CD14-positive monocyte (primary cell): ENCODE data around the gene CREBBP. TPM values are rescaled to one million over a fixed set of nuclear protein-coding genes. Genes with fewer than 3 reads are reported as not detected.

Experiments used
- DNase-seq, 3 donors: peaks; one replicate each; pipeline ENCODE4 v3.0.0-alpha.2; 2011 to 2022
- H2AFZ ChIP-seq: 2 replicates; pipeline ENCODE4 v1.6.0; 2012; ENCODE audit warnings: mild to moderate bottlenecking, low read depth, low read length, inconsistent platforms; ENCODE audit not compliant: insufficient read depth, poor library complexity, severe bottlenecking
- H3K27ac ChIP-seq, 2 donors: 1 replicate in 1 of 2; 2 replicates in 1 of 2; pipeline ENCODE4 v1.5.1; 2012 to 2013; ENCODE audit warnings: low read length in 2 of 2, control low read depth in 1 of 2, inconsistent platforms in 1 of 2, low read depth in 1 of 2, mild to moderate bottlenecking in 1 of 2
- H3K27me3 ChIP-seq, 2 donors: one replicate each; pipeline versions ENCODE4 v1.6.0 to v1.6.1; 2011 to 2013; ENCODE audit warnings: low read length in 2 of 2; ENCODE audit not compliant: control insufficient read depth in 2 of 2, insufficient read depth in 2 of 2
- H3K36me3 ChIP-seq, 2 donors: replicated peaks in 1 of 2; 1 replicate in 1 of 2; 2 replicates in 1 of 2; pipeline versions ENCODE4 v1.5.1 to v1.6.1; 2012 to 2013; ENCODE audit warnings: low read length in 2 of 2, control low read depth in 1 of 2, inconsistent platforms in 1 of 2, mild to moderate bottlenecking in 1 of 2; ENCODE audit not compliant: insufficient read depth in 2 of 2, control insufficient read depth in 1 of 2
- H3K4me1 ChIP-seq, 2 donors: 1 replicate in 1 of 2; 2 replicates in 1 of 2; pipeline versions ENCODE4 v1.5.1 to v1.6.1; 2012 to 2013; ENCODE audit warnings: low read length in 2 of 2, control low read depth in 1 of 2, inconsistent platforms in 1 of 2, mild to moderate bottlenecking in 1 of 2, moderate library complexity in 1 of 2; ENCODE audit not compliant: insufficient read depth in 2 of 2, control insufficient read depth in 1 of 2
- H3K4me2 ChIP-seq: replicated peaks from 2 replicates; pipeline ENCODE3; 2012; ENCODE audit warnings: low read length, moderate library complexity, mild to moderate bottlenecking; ENCODE audit not compliant: poor library complexity, severe bottlenecking; ENCODE audit errors: extremely low read depth
- H3K4me3 ChIP-seq, 3 experiments: fragments of 200-600 bp in 1 of 3; sonication (generic) in 1 of 3; replicated peaks in 1 of 3; 1 replicate in 2 of 3; 2 replicates in 1 of 3; pipeline ENCODE4 v1.5.1; 2011 to 2013; ENCODE audit warnings: low read length in 3 of 3, mild to moderate bottlenecking in 3 of 3, control low read depth in 2 of 3, low read depth in 2 of 3, inconsistent platforms in 1 of 3, moderate library complexity in 1 of 3
- H3K79me2 ChIP-seq: 2 replicates; pipeline ENCODE4 v1.6.0; 2012; ENCODE audit warnings: mild to moderate bottlenecking, control low read depth, inconsistent platforms, low read length, moderate library complexity; ENCODE audit not compliant: insufficient read depth
- H3K9ac ChIP-seq: 2 replicates; pipeline ENCODE4 v1.6.0; 2017; ENCODE audit warnings: low read length, mild to moderate bottlenecking; ENCODE audit not compliant: insufficient read depth, poor library complexity, severe bottlenecking
- H3K9me3 ChIP-seq, 2 donors: replicated peaks in 1 of 2; 1 replicate in 1 of 2; 2 replicates in 1 of 2; pipeline versions ENCODE4 v1.5.1 to v1.6.1; 2012 to 2013; ENCODE audit warnings: low read length in 2 of 2, control low read depth in 1 of 2; ENCODE audit not compliant: control insufficient read depth in 1 of 2, insufficient read depth in 1 of 2
- H4K20me1 ChIP-seq: 2 replicates; pipeline ENCODE4 v1.6.0; 2012; ENCODE audit warnings: mild to moderate bottlenecking, low read length, control low read depth, moderate library complexity; ENCODE audit not compliant: insufficient read depth
- H3K27ac Mint-ChIP-seq, 7 donors: one replicate each; pipeline ENCODE4 v1.8.0; 2020; ENCODE audit warnings: mild to moderate bottlenecking in 7 of 7, mixed read lengths in 7 of 7, moderate library complexity in 6 of 7, inconsistent platforms in 2 of 7
- H3K27me3 Mint-ChIP-seq, 3 donors: one replicate each; pipeline ENCODE4 v1.8.0; 2021 to 2022; ENCODE audit warnings: low read depth in 3 of 3, mild to moderate bottlenecking in 3 of 3, mixed read lengths in 3 of 3, moderate library complexity in 3 of 3, inconsistent platforms in 1 of 3
- H3K36me3 Mint-ChIP-seq, 2 donors: one replicate each; pipeline ENCODE4 v1.8.0; 2020; ENCODE audit warnings: mixed read lengths in 2 of 2, inconsistent platforms in 1 of 2, mild to moderate bottlenecking in 1 of 2
- H3K4me1 Mint-ChIP-seq: one replicate; pipeline ENCODE4 v1.8.0; 2020; ENCODE audit warnings: mild to moderate bottlenecking, mixed read lengths
- H3K4me3 Mint-ChIP-seq, 2 donors: one replicate each; pipeline ENCODE4 v1.8.0; 2020; ENCODE audit warnings: mild to moderate bottlenecking in 2 of 2, mixed read lengths in 2 of 2, moderate library complexity in 1 of 2
- H3K9me3 Mint-ChIP-seq, 7 donors: one replicate each; pipeline ENCODE4 v1.8.0; 2020 to 2022; ENCODE audit warnings: mixed read lengths in 7 of 7, mild to moderate bottlenecking in 6 of 7, moderate library complexity in 6 of 7, inconsistent platforms in 2 of 7
- CTCF ChIP-seq: fragments of 200-600 bp; IDR thresholded peaks from one replicate; pipeline ENCODE4 v1.8.0; 2022; ENCODE audit warnings: antibody characterized with exemption, mild to moderate bottlenecking
- WGBS: methylation state at CpG from one replicate; pipeline ENCODE4 v1.1.5; 2013; ENCODE audit warnings: missing lambda C conversion rate; ENCODE audit not compliant: insufficient coverage; 5-methylcytosine and 5-hydroxymethylcytosine counted together
- intact Hi-C, 2 donors: fragments of 100-400 bp; cut with micrococcal nuclease; formaldehyde crosslinking; loops; one replicate each; pipeline versions ENCODE4 v1.15.0 to v1.15.1; 2023
- polyA plus RNA-seq, 3 donors: library from polyadenylated mRNA; depleted of rRNA in 1 of 3; unstranded in 2 of 3; stranded (reverse) in 1 of 3; fragments of 300-500 nt in 2 of 3; fragments of >200 nt in 1 of 3; fragmentation: Illumina TruSeq in 2 of 3; gene quantifications; 1 replicate in 2 of 3; 2 replicates in 1 of 3; pipeline ENCODE4 v1.2.3, GENCODE V29; 2012 to 2021

CREBBP gene
- polyA plus RNA-seq, 3 donors: 2.1 to 26.9 (median 6.2) TPM

GRCh38 chr16:3876695-3877094 lies 3.8 kb downstream of the CREBBP start:
- H3K27me3 Mint-ChIP-seq: peaks cover 2 to 5% (median 2%) of the 10 kb centered on the region in 3 donors
- no peak overlapping the region for H2AFZ ChIP-seq
- peaks cover 43 to 73% of the 10 kb centered on the region in 2 donors for H3K4me1 ChIP-seq
- H3K36me3 ChIP-seq: peaks cover 0 to 30% of the 10 kb centered on the region in 2 donors
- H3K27me3 ChIP-seq: peaks cover 0 to 5% of the 10 kb centered on the region in 2 donors
- peaks cover 81% of the 10 kb centered on the region for H4K20me1 ChIP-seq
- no peak for TF ChIP-seq CTCF
- 94% methylated on average over 6 of the region's 6 CpGs for WGBS
- H3K79me2 ChIP-seq: peaks cover 82% of the 10 kb centered on the region
- H3K4me1 Mint-ChIP-seq: peaks cover 74% of the 10 kb centered on the region
- H3K9me3 Mint-ChIP-seq: no peaks in the 10 kb centered on the region
- no peaks in the 10 kb centered on the region for H3K9me3 ChIP-seq
- no peak for DNase-seq
- H3K27ac ChIP-seq: no peak overlapping the region
- no peak overlapping the region for H3K4me3 Mint-ChIP-seq
- H3K4me3 ChIP-seq: no peak overlapping the region
- intact Hi-C loops: loop anchor here in 1 of 2 donors (10.0 kb wide), 1 partner anchor 182 kb away; no protein-coding TSS in a partner anchor
- H3K27ac Mint-ChIP-seq: peak overlapping the region in 3 of 7 donors; percentile 7 to 57 (median 37)
- H3K9ac ChIP-seq: no peak overlapping the region
- peaks cover 21 to 24% of the 10 kb centered on the region in 2 donors for H3K36me3 Mint-ChIP-seq
- H3K4me2 ChIP-seq: peak overlapping the region; percentile 11

- H3K9ac ChIP-seq: no peak overlapping the region
- intact Hi-C loops: loop anchor here in 1 of 2 donors (10.0 kb wide), 1 partner anchor 181 kb away; no protein-coding TSS in a partner anchor
- H3K4me3 ChIP-seq: no peak overlapping the region
- peaks cover 86% of the 10 kb centered on the region for H4K20me1 ChIP-seq
- no peak for TF ChIP-seq CTCF
- no peak for DNase-seq
- Mint-ChIP-seq H3K4me1 (peaks cover 77% of the 10 kb centered on the region), H3K9me3 (no peaks in the 10 kb centered on the region), H3K27ac (no peak overlapping the region), H3K36me3 (peaks cover 19 to 24% of the 10 kb centered on the region in 2 donors), H3K27me3 (peaks cover under 1 to 1% (median under 1%) of the 10 kb centered on the region in 3 donors), H3K4me3 (no peak overlapping the region)
- H3K9me3 ChIP-seq: no peaks in the 10 kb centered on the region
- no peak overlapping the region for H3K4me2 ChIP-seq
- H3K79me2 ChIP-seq: peaks cover 87% of the 10 kb centered on the region
- no peak overlapping the region for H2AFZ ChIP-seq
- peaks cover 0 to under 1% of the 10 kb centered on the region in 2 donors for H3K27me3 ChIP-seq
- peaks cover 38 to 69% of the 10 kb centered on the region in 2 donors for H3K4me1 ChIP-seq
- peak overlapping the region in 1 of 2 donors; percentile 1 for H3K27ac ChIP-seq
- peaks cover 0 to 30% of the 10 kb centered on the region in 2 donors for H3K36me3 ChIP-seq
Measured at GRCh38 chr16:3876160-3876559, 4.4 kb downstream of the CREBBP start.
